HG03045 (cell line): ENCODE results near the gene IL6ST.
"Not testable (repeated sequence)": the region's sequence is repeated elsewhere in the genome, so short reads cannot be mapped to it uniquely, and the experiment has no call there.

Experiments
- ATAC-seq: cut with Tn5 transposase; IDR thresholded peaks from one replicate; pipeline ENCODE4 v1.9.1; 2021; ENCODE audit warnings: mild to moderate bottlenecking, moderate library complexity; ENCODE audit not compliant: unreplicated experiment

The IL6ST gene

GRCh38 chr5:56006094-56006493, 11.3 kb upstream of the IL6ST start:
- no peak for ATAC-seq

DNA sequence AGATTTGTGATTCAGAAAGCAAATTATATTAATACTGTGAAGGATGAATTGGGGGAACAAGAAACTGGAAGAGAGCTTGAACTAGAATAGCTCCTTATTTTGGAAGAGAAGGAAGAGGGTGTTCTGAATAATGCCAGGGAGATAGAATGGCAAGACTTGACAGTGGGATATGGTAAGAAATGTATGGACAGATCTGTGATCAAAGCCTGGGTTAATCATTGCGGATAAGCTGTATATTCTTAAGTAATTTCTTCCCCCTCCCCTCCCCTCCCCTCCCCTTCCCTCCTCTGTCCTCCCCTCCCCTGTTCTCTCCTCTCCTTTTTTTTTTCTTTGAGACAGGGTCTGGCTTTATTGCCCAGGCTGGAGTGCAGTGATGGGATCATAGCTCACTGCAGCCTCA, 10.1 kb upstream of the IL6ST start:
- no peak for ATAC-seq

GRCh38 chr5:56003679-56004078, 8.9 kb upstream of the IL6ST start:
- ATAC-seq = no peak

- ATAC-seq = no peak
These were observed 8.4 kb upstream of the IL6ST start for GRCh38 chr5:56003179-56003578.

- ATAC-seq = no peak
These were observed 7.5 kb upstream of the IL6ST start for GRCh38 chr5:56002303-56002702.

DNA sequence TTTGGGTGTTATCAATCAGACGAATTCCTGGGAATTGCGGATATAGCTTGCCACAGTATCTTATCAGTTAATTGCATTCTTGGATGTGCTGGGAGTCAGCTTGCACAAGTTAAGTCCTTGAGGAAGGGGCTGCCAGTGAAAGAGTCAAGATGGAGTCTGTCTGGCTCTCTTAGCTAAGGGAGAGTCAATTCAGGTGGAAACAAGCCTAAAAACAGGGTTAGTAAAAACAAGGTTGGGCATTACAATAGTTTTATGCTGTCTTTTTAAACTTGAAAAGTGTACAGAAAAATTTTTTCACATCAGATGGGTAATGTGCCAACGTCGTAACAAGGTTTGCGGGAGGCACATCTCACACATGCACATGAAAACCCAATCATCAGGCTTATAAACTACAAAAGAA, 5.5 kb upstream of the IL6ST start:
- not testable (repeated sequence) for ATAC-seq

DNA sequence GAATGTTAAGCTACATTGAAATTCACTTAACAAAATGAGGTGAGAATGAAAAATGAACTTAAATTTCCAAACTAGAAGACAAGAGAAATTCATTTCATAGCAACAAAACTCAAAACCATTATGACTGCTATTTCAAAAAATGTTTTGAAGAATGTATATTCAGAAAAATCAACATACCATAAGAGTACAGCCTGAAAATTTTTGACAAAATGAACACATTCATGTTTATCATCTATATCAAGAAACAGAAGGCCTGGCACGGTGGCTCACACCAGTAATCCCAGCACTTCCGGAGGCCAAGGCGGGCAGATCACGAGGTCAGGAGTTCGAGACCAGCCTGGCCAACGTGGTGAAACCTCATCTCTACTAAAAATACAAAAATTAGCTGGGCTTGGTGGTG, 4.2 kb upstream of the IL6ST start:
- ATAC-seq = no peak

GRCh38 chr5:55997742-55998351, 3.1 kb upstream of the IL6ST start:
- ATAC-seq = no peak

- peak; percentile 97 for ATAC-seq
These were observed 493 bp upstream of the IL6ST start for GRCh38 chr5:55994998-55995914.

DNA sequence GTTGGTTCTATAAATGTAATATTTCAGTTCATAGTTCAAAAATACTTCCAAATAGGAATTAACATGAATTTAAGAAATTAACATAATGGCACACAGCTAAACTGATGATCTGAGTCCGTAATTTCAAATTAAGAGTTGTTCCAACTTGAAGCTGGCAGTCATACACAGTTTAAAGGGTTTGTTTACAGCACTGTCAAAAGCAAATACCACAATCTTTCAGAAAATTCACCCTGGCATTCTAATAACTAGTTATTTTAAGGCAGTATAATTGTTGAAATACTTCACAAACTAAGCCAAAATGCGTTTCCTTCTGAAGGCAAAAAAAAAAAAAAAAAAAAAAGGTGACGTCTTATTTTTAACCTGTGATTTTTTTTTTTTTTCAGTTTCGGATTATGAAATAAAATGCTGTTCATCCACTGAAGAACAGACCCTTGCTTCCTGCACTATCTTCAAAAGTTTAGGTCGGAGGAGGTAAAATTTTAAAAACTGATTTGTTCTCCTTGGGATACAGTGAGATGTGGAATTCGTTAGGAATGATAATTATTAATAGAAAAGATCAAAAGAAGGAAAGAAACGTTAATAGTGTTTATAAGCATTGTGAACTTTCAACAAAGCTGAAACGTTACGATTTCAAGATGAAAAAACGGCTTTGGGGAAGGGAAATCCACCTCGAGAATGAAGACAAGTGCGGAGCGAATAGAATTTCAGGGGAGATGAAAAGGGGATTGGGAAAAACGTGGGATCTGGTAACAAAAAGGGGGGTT, 850 bp downstream of the IL6ST start:
- no peak for ATAC-seq

DNA sequence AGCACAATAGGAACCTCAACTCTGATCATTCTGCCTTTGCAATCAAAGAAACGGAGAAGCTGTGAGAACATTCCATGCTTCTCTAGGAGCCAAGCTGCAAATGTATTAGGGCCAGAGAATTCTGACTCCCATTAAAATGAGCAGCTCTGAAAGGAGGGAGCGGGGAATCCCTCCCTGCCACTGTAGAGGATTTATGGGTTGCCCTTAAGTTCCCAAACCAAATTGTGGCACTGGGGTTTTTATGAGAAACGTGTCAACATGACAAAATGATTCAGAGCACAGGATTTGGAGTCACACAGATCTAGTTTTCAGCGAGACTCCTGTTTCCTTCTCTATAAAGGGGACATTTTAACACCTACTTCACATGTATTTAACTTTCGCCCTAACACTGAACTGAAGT, 1.8 kb downstream of the IL6ST start:
- no peak for ATAC-seq

DNA sequence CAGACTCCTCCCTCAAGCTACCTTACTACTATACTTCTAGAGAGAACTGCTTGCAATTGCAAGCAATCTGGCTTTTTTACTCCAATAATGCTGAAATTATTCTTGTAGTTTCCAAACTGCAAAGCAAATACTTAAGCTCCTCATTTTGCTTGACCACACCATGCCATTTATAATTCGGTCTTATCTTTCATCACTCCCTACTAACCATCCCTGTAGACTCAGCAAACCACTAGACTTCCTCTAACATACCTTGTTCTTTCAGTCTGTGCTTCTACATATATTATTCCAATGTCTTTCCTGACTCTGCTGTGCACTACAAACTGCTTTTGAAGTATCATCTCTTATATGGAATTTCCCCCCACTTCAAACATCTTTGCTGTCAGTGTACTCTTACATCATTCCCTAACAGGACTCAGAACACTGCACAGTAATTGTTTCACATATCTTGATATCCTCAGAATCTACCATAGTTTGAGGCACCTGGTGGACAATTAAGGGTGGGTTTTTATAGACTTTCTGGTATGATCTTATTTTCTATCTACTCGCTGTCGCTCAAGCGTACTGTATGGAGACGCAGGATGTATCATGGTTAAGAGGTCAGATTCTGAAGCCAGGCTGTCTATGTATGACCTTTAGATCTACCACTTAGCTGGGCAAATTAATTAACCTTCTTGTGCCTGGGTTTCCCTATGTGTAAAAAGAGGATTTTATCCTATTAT, 2.8 kb downstream of the IL6ST start:
- ATAC-seq = no peak

- not testable (repeated sequence) for ATAC-seq
These were observed 3.9 kb downstream of the IL6ST start for GRCh38 chr5:55990895-55991294.

GRCh38 chr5:55989860-55990259, 4.9 kb downstream of the IL6ST start:
- no peak for ATAC-seq

GRCh38 chr5:55988979-55989638, 5.7 kb downstream of the IL6ST start:
- no peak for ATAC-seq

- not testable (repeated sequence) for ATAC-seq
These were observed 6.3 kb downstream of the IL6ST start for GRCh38 chr5:55988428-55988827.

DNA sequence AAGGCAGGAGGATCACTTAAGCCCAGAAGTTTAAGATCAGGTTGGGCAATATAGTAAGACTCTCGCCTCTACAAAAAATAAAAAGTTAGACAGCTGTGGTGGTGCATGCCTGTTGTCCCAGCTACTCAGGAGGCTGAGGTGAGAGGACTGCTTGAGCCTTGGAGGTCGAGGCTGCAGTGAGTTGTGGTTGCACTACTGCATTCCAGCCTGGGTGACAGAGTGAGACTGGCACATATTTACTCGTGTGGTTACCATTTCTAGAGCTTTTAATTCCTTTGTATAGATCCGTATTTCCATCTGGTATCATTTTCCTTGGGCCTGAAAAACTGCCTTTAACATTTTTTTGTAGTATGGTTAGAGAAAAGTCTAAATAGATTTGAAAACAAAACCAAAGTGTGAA, 7.8 kb downstream of the IL6ST start:
- ATAC-seq = no peak

GRCh38 chr5:55985181-55985580, 9.6 kb downstream of the IL6ST start:
- ATAC-seq = no peak

DNA sequence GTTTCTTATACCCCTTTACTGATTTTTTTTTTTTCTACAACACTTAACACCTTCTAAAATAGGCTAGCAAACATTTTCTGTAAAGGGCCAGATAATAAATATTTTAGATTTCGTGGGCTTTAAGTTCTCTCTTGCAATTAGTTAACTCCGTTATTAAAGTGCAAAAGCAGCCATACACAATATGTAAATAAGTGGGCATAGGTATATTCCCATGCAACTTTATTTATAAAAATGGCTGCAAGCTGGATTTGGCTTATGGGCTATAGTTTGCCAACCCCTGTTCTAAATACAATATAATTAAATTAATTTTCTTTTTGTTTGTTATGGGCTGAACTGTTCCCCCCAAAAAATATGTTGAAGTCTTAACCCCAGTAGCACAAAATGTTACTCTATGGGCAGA, 10.8 kb downstream of the IL6ST start:
- ATAC-seq = no peak

- no peak for ATAC-seq
These were observed 11.8 kb downstream of the IL6ST start for GRCh38 chr5:55982957-55983381.
